Lower leg skin (tissue), 3 donors: ENCODE results near the gene ZFP3.
"Not testable (repeated sequence)": the region's sequence is repeated elsewhere in the genome, so short reads cannot be mapped to it uniquely, and the experiment has no call there.

ENCODE experiments used
- POLR2A ChIP-seq, 2 donors: fragments of 450-650 bp; IDR thresholded peaks; one replicate each; pipeline ENCODE4 v1.6.1; 2016 to 2017; ENCODE audit warnings: antibody characterized with exemption in 2 of 2, mild to moderate bottlenecking in 1 of 2, moderate library complexity in 1 of 2
- TF ChIP-seq, protein P1 (sequence below), 3 donors: fragments of 450-650 bp; IDR thresholded peaks; one replicate each; pipeline ENCODE4 v1.5.1; 2016; ENCODE audit warnings: antibody characterized with exemption in 3 of 3, mild to moderate bottlenecking in 3 of 3, moderate library complexity in 2 of 3

DNA sequence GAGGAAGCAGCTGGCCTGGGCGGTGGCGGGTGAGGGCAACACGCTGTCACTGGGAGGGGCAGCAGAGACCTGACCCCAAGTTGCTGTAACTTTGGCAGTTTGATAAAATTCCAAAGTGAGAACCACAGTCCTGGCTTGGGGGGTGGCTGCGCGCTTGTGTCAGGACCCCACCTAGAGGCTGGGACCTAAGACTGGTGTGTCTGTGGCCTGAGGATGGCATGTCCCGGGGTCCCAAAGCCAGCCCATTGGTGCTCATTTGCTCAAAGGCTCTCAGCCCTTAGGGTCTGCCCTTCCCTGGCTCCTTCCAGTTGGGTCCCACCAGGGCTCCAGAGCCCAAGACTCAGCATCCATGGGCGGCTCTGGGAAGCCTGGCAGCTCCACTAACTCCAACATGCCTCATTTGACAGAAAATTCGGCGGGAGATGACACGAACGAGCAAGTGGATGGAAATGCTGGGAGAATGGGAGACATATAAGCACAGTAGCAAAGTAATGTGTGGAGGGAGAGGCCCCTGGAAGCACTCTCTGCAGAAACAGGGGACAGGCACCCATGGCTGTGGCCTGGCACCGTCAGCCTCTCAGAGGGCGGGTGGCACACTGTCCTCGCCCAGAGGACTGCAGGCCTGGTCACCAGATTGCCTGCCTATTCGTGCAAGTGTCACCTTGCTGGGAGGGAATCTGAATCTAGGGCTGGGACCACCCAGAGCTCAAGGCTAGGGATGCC lies 54.4 kb downstream of the ZFP3 start:
- TF ChIP-seq, protein P1, sequence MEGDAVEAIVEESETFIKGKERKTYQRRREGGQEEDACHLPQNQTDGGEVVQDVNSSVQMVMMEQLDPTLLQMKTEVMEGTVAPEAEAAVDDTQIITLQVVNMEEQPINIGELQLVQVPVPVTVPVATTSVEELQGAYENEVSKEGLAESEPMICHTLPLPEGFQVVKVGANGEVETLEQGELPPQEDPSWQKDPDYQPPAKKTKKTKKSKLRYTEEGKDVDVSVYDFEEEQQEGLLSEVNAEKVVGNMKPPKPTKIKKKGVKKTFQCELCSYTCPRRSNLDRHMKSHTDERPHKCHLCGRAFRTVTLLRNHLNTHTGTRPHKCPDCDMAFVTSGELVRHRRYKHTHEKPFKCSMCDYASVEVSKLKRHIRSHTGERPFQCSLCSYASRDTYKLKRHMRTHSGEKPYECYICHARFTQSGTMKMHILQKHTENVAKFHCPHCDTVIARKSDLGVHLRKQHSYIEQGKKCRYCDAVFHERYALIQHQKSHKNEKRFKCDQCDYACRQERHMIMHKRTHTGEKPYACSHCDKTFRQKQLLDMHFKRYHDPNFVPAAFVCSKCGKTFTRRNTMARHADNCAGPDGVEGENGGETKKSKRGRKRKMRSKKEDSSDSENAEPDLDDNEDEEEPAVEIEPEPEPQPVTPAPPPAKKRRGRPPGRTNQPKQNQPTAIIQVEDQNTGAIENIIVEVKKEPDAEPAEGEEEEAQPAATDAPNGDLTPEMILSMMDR (IDR thresholded peaks at IDR 0.05), result not testable (repeated sequence)
- not testable (repeated sequence) for TF ChIP-seq POLR2A (IDR thresholded peaks at IDR 0.05)
